ENCODE data around the gene SOHLH1.

- TF ChIP-seq CTCF (IDR thresholded peaks at IDR 0.05; ENCODE audit: low read depth, low read length, poor library complexity, severe bottlenecking) (no peak), EZH2phosphoT487 (IDR thresholded peaks at IDR 0.05; ENCODE audit: borderline replicate concordance, low read length) (no peak)
These were observed 1.0 kb downstream of the SOHLH1 start for GRCh38 chr9:135698236-135698635.

Data from DOHH2 (cell line).